ENCODE results near the gene MAPK1. TPM values are rescaled to one million over a fixed set of nuclear protein-coding genes. Genes with fewer than 3 reads are reported as not detected.

Gene MAPK1
- total and polyA plus RNA-seq, 11 donors, result 8.0 to 140 (median 105) TPM

DNA sequence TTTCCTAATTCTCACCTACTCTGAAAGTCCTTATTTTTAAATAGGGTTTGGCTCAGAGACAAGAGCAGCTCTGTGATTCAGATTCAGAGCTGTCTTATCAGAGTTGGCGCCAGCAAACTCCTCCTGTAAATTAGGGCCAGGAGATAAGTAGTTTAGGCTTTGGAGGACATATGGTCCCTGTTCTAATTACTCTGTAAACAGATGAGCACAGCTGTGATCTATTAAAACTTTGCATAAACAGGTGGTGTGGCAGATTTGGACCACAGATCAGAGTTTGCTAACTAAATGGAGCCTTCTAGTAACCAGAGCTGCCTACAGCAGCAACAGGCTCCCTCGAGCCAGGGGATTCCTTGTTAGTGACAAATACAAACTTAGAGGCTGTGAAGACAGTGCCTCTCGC is 159.8 kb downstream of the MAPK1 start:
- no peaks in the 10 kb centered on the region for H3K27me3 ChIP-seq
- no peak overlapping the region for H3K27ac ChIP-seq
- H3K36me3 ChIP-seq, result peaks cover 0 to 15% (median 0%) of the 10 kb centered on the region in 9 donors
- ATAC-seq, result peak in 3 of 4 donors; percentile 7 to 27 (median 11)
- WGBS, 4 donors, result 38 to 57% (median 52%) methylated on average over 3 of the region's 3 CpGs
- no peak overlapping the region for H3K4me3 ChIP-seq
- DNase-seq, result no peak
- H3K4me1 ChIP-seq, result peaks cover 0 to 15% (median 7%) of the 10 kb centered on the region in 12 donors
- intact Hi-C loops (cut with DNase I), result no loop called here
- H3K9me3 ChIP-seq, result no peaks in the 10 kb centered on the region
- TF ChIP-seq, protein P1, sequence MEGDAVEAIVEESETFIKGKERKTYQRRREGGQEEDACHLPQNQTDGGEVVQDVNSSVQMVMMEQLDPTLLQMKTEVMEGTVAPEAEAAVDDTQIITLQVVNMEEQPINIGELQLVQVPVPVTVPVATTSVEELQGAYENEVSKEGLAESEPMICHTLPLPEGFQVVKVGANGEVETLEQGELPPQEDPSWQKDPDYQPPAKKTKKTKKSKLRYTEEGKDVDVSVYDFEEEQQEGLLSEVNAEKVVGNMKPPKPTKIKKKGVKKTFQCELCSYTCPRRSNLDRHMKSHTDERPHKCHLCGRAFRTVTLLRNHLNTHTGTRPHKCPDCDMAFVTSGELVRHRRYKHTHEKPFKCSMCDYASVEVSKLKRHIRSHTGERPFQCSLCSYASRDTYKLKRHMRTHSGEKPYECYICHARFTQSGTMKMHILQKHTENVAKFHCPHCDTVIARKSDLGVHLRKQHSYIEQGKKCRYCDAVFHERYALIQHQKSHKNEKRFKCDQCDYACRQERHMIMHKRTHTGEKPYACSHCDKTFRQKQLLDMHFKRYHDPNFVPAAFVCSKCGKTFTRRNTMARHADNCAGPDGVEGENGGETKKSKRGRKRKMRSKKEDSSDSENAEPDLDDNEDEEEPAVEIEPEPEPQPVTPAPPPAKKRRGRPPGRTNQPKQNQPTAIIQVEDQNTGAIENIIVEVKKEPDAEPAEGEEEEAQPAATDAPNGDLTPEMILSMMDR (IDR thresholded peaks at IDR 0.05), result no peak
- TF ChIP-seq POLR2A (IDR thresholded peaks at IDR 0.05), result no peak

Other genes starting within 250 kb of the MAPK1 start
- 10 to 100 TPM in 2 of 9 donors, 1 to 10 TPM in 7; 3.0 to 19.8 (median 5.4) TPM for gene YDJC, start 237.6 kb downstream of the MAPK1 start, total RNA-seq
- gene YDJC, start 237.6 kb downstream of the MAPK1 start, polyA plus RNA-seq, result 10 to 100 TPM in 1 of 2 donors, 1 to 10 TPM in 1; 8.1 to 17.5 TPM
- gene CCDC116, start 234.9 kb downstream of the MAPK1 start, total RNA-seq, result 1 to 10 TPM in 1 of 9 donors, under 1 TPM in 4, not detected in 4; 0.18 to 1.3 (median 0.26) TPM
- under 1 TPM; 0.19 to 0.27 TPM for gene CCDC116, start 234.9 kb downstream of the MAPK1 start, polyA plus RNA-seq
- 10 to 100 TPM; 14.1 to 54.1 (median 24.5) TPM for gene SDF2L1, start 225.3 kb downstream of the MAPK1 start, total RNA-seq
- gene SDF2L1, start 225.3 kb downstream of the MAPK1 start, polyA plus RNA-seq, result 100 to 1,000 TPM in 1 of 2 donors, 10 to 100 TPM in 1; 22.7 to 226 TPM
- gene PPIL2, start 201.6 kb downstream of the MAPK1 start, total RNA-seq, result 10 to 100 TPM; 13.5 to 31.0 (median 23.8) TPM
- 10 to 100 TPM; 23.2 to 25.8 TPM for gene PPIL2, start 201.6 kb downstream of the MAPK1 start, polyA plus RNA-seq
- 10 to 100 TPM in 1 of 9 donors, 1 to 10 TPM in 8; 6.3 to 10.0 (median 7.5) TPM for gene YPEL1, start 131.9 kb downstream of the MAPK1 start, total RNA-seq
- 1 to 10 TPM; 2.5 to 2.8 TPM for gene YPEL1, start 131.9 kb downstream of the MAPK1 start, polyA plus RNA-seq
- 10 to 100 TPM; 13.9 to 51.1 (median 21.1) TPM for gene PPM1F, start 85.2 kb upstream of the MAPK1 start, total RNA-seq
- gene PPM1F, start 85.2 kb upstream of the MAPK1 start, polyA plus RNA-seq, result 10 to 100 TPM; 12.1 to 19.3 TPM
- 10 to 100 TPM in 7 of 9 donors, 1 to 10 TPM in 2; 9.6 to 12.9 (median 11.2) TPM for gene TOP3B, start 115.1 kb upstream of the MAPK1 start, total RNA-seq
- 1 to 10 TPM; 9.5 to 9.9 TPM for gene TOP3B, start 115.1 kb upstream of the MAPK1 start, polyA plus RNA-seq

All from heart left ventricle (tissue), 16 donors.